ENCODE measurements around the gene NUCB1.

NUCB1 gene

GRCh38 chr19:48963371-48964204 is 63.5 kb downstream of the NUCB1 start:
- peak; percentile 28 for DNase-seq (ENCODE audit: low read depth)

GRCh38 chr19:48964205-48965039 is 64.3 kb downstream of the NUCB1 start:
- DNase-seq (ENCODE audit: low read depth) = no peak

- peak; percentile 72 for DNase-seq (ENCODE audit: low read depth)
Observed at GRCh38 chr19:48965040-48965805, 65.1 kb downstream of the NUCB1 start, which contains the start of gene FTL. Gene FTL (plus strand): TSS chr19:48965309. CDS start chr19:48965508, 199 bp downstream.

- peak; percentile 84 for DNase-seq (ENCODE audit: low read depth)
Observed at GRCh38 chr19:48965806-48966540, 65.9 kb downstream of the NUCB1 start.

- DNase-seq (ENCODE audit: low read depth) = no peak
Observed at GRCh38 chr19:48966541-48967345, 66.6 kb downstream of the NUCB1 start.

GRCh38 chr19:48967346-48968178 is 67.5 kb downstream of the NUCB1 start:
- DNase-seq (ENCODE audit: low read depth) = no peak

GRCh38 chr19:48968179-48968661 is 68.1 kb downstream of the NUCB1 start:
- DNase-seq (ENCODE audit: low read depth) = no peak

- no peak for DNase-seq (ENCODE audit: low read depth)
Observed at GRCh38 chr19:48968813-48969218, 68.7 kb downstream of the NUCB1 start.

GRCh38 chr19:48969276-48970138 is 69.4 kb downstream of the NUCB1 start:
- DNase-seq (ENCODE audit: low read depth) = no peak

GRCh38 chr19:48970139-48970766 is 70.1 kb downstream of the NUCB1 start:
- no peak for DNase-seq (ENCODE audit: low read depth)

- peak; percentile 72 for DNase-seq (ENCODE audit: low read depth)
Observed at GRCh38 chr19:48970923-48971395, 70.8 kb downstream of the NUCB1 start.

Data from T follicular helper cell (primary cell).